ENCODE measurements around the gene CFAP100. TPM values are rescaled to one million over a fixed set of nuclear protein-coding genes. Genes with fewer than 3 reads are reported as not detected.

Gene CFAP100
- polyA plus RNA-seq, 3 donors = not detected

GRCh38 chr3:126439968-126440708 lies 45.4 kb downstream of the CFAP100 start:
- H3K9me3 ChIP-seq (replicated peaks in 1 of 2; ENCODE audit: control insufficient read depth in 1 of 2, insufficient read depth in 1 of 2, low read length in 2 of 2) = no peaks in the 10 kb centered on the region
- no peak for TF ChIP-seq CTCF (IDR thresholded peaks at IDR 0.05)
- DNase-seq = no peak
- peaks cover 60 to 88% of the 10 kb centered on the region in 2 donors for H3K36me3 ChIP-seq (replicated peaks in 1 of 2; ENCODE audit: control insufficient read depth in 1 of 2, insufficient read depth in 2 of 2, low read length in 2 of 2)
- no peak overlapping the region for H3K27ac ChIP-seq (ENCODE audit: low read depth in 1 of 2, low read length in 2 of 2)
- no peak overlapping the region for H3K4me3 ChIP-seq (replicated peaks in 1 of 3; ENCODE audit: low read depth in 2 of 3, low read length in 3 of 3)
- H3K4me2 ChIP-seq (replicated peaks; ENCODE audit: extremely low read depth, low read length, poor library complexity, severe bottlenecking) = no peak overlapping the region
- Mint-ChIP-seq H3K27me3 (ENCODE audit: low read depth in 3 of 3) (peaks cover 0 to 4% (median 0%) of the 10 kb centered on the region in 3 donors), H3K36me3 (peaks cover 73 to 82% of the 10 kb centered on the region in 2 donors), H3K9me3 (peaks cover 0 to 3% (median 0%) of the 10 kb centered on the region in 7 donors), H3K4me3 (no peak overlapping the region), H3K27ac (peak overlapping the region in 3 of 7 donors; percentile 43 to 67 (median 47)), H3K4me1 (peaks cover 5% of the 10 kb centered on the region)
- WGBS (ENCODE audit: insufficient coverage) = 97% methylated on average over 9 of the region's 12 CpGs
- intact Hi-C loops (cut with micrococcal nuclease) = no loop called here
- H3K4me1 ChIP-seq (ENCODE audit: control insufficient read depth in 1 of 2, insufficient read depth in 2 of 2, low read length in 2 of 2) = no peaks in the 10 kb centered on the region
- H4K20me1 ChIP-seq (ENCODE audit: insufficient read depth, low read length) = peaks cover 21% of the 10 kb centered on the region
- H3K79me2 ChIP-seq (ENCODE audit: insufficient read depth, low read length) = no peaks in the 10 kb centered on the region
- H3K9ac ChIP-seq (ENCODE audit: insufficient read depth, low read length, poor library complexity, severe bottlenecking) = no peak overlapping the region
- no peaks in the 10 kb centered on the region for H3K27me3 ChIP-seq (ENCODE audit: control insufficient read depth in 2 of 2, insufficient read depth in 2 of 2, low read length in 2 of 2)
- no peak overlapping the region for H2AFZ ChIP-seq (ENCODE audit: insufficient read depth, low read depth, low read length, poor library complexity, severe bottlenecking)

GRCh38 chr3:126440709-126440995 lies 45.9 kb downstream of the CFAP100 start:
- H4K20me1 ChIP-seq (ENCODE audit: insufficient read depth, low read length) = peaks cover 26% of the 10 kb centered on the region
- H3K9ac ChIP-seq (ENCODE audit: insufficient read depth, low read length, poor library complexity, severe bottlenecking) = no peak overlapping the region
- Mint-ChIP-seq H3K27ac (peak overlapping the region in 2 of 7 donors; percentile 43 to 46), H3K4me3 (no peak overlapping the region), H3K4me1 (peaks cover 5% of the 10 kb centered on the region), H3K9me3 (peaks cover 0 to 3% (median 0%) of the 10 kb centered on the region in 7 donors), H3K27me3 (ENCODE audit: low read depth in 3 of 3) (peaks cover 0 to 2% (median 0%) of the 10 kb centered on the region in 3 donors), H3K36me3 (peaks cover 73 to 82% of the 10 kb centered on the region in 2 donors)
- H3K79me2 ChIP-seq (ENCODE audit: insufficient read depth, low read length) = no peaks in the 10 kb centered on the region
- H3K9me3 ChIP-seq (replicated peaks in 1 of 2; ENCODE audit: control insufficient read depth in 1 of 2, insufficient read depth in 1 of 2, low read length in 2 of 2) = no peaks in the 10 kb centered on the region
- H3K4me2 ChIP-seq (replicated peaks; ENCODE audit: extremely low read depth, low read length, poor library complexity, severe bottlenecking) = no peak overlapping the region
- H3K4me1 ChIP-seq (ENCODE audit: control insufficient read depth in 1 of 2, insufficient read depth in 2 of 2, low read length in 2 of 2) = no peaks in the 10 kb centered on the region
- peaks cover 65 to 88% of the 10 kb centered on the region in 2 donors for H3K36me3 ChIP-seq (replicated peaks in 1 of 2; ENCODE audit: control insufficient read depth in 1 of 2, insufficient read depth in 2 of 2, low read length in 2 of 2)
- TF ChIP-seq CTCF (IDR thresholded peaks at IDR 0.05) = no peak
- no peaks in the 10 kb centered on the region for H3K27me3 ChIP-seq (ENCODE audit: control insufficient read depth in 2 of 2, insufficient read depth in 2 of 2, low read length in 2 of 2)
- WGBS (ENCODE audit: insufficient coverage) = 98% methylated on average over 4 of the region's 9 CpGs
- no peak overlapping the region for H2AFZ ChIP-seq (ENCODE audit: insufficient read depth, low read depth, low read length, poor library complexity, severe bottlenecking)
- H3K27ac ChIP-seq (ENCODE audit: low read depth in 1 of 2, low read length in 2 of 2) = no peak overlapping the region
- no peak overlapping the region for H3K4me3 ChIP-seq (replicated peaks in 1 of 3; ENCODE audit: low read depth in 2 of 3, low read length in 3 of 3)
- intact Hi-C loops (cut with micrococcal nuclease) = no loop called here
- DNase-seq = no peak

Measured in CD14-positive monocyte (primary cell).